ENCODE measurements around the gene SAMD3. TPM values are rescaled to one million over a fixed set of nuclear protein-coding genes. Genes with fewer than 3 reads are reported as not detected.
A peak's percentile ranks its signal among the peaks of the same experiment; 100 is the strongest.

The SAMD3 gene
- total RNA-seq, 1 experiment from 2014 or later, result not detected

- no peak overlapping the region for H3K4me3 ChIP-seq
- no peak overlapping the region for H3K27ac ChIP-seq
Observed at GRCh38 chr6:130113201-130113710, 109.5 kb downstream of the SAMD3 start.

GRCh38 chr6:130111031-130111430 is 111.7 kb downstream of the SAMD3 start:
- Histone ChIP-seq H3K4me1 (no peaks in the 10 kb centered on the region), H3K27me3 (no peaks in the 10 kb centered on the region), H3K27ac (no peak overlapping the region), H3K4me3 (no peak overlapping the region), H3K9me3 (replicated peaks) (no peaks in the 10 kb centered on the region), H3K36me3 (no peaks in the 10 kb centered on the region)
- DNase-seq, result no peak

More at GRCh38 chr6:130113201-130113710, 109.5 kb downstream of the SAMD3 start:
- DNase-seq, result no peak
- no peaks in the 10 kb centered on the region for H3K4me1 ChIP-seq
- no peaks in the 10 kb centered on the region for H3K27me3 ChIP-seq
- H3K9me3 ChIP-seq (replicated peaks), result no peaks in the 10 kb centered on the region
- no peaks in the 10 kb centered on the region for H3K36me3 ChIP-seq

GRCh38 chr6:130107710-130108109 is 115.0 kb downstream of the SAMD3 start:
- H3K27ac ChIP-seq, result no peak overlapping the region
- peak in 1 of 2 experiments; percentile 6 for DNase-seq
- H3K4me1 ChIP-seq, result no peaks in the 10 kb centered on the region
- H3K27me3 ChIP-seq, result no peaks in the 10 kb centered on the region
- H3K36me3 ChIP-seq, result no peaks in the 10 kb centered on the region
- H3K4me3 ChIP-seq, result no peak overlapping the region
- H3K9me3 ChIP-seq (replicated peaks), result no peaks in the 10 kb centered on the region

GRCh38 chr6:130105996-130106704 is 116.6 kb downstream of the SAMD3 start:
- Histone ChIP-seq H3K9me3 (replicated peaks) (no peaks in the 10 kb centered on the region), H3K27me3 (no peaks in the 10 kb centered on the region), H3K4me1 (no peaks in the 10 kb centered on the region), H3K36me3 (no peaks in the 10 kb centered on the region), H3K27ac (no peak overlapping the region), H3K4me3 (no peak overlapping the region)
- no peak for DNase-seq

GRCh38 chr6:130099119-130099518 is 123.6 kb downstream of the SAMD3 start:
- Histone ChIP-seq H3K4me3 (no peak overlapping the region), H3K27ac (no peak overlapping the region), H3K4me1 (no peaks in the 10 kb centered on the region), H3K36me3 (no peaks in the 10 kb centered on the region; the same call in 1 of the 2 replicates), H3K27me3 (no peaks in the 10 kb centered on the region), H3K9me3 (replicated peaks) (no peaks in the 10 kb centered on the region)
- no peak for DNase-seq

- H3K36me3 ChIP-seq, result no peaks in the 10 kb centered on the region; the same call in 1 of the 2 replicates
- no peaks in the 10 kb centered on the region for H3K9me3 ChIP-seq (replicated peaks)
- no peaks in the 10 kb centered on the region for H3K4me1 ChIP-seq
- DNase-seq, result no peak
- no peak overlapping the region for H3K27ac ChIP-seq
- no peak overlapping the region for H3K4me3 ChIP-seq
- H3K27me3 ChIP-seq, result no peaks in the 10 kb centered on the region
Observed at GRCh38 chr6:130098317-130098716, 124.4 kb downstream of the SAMD3 start.

Other genes with a start within 250 kb of the SAMD3 start
- 7.8 and 9.8 TPM in 2 replicates for gene L3MBTL3, start 204.4 kb downstream of the SAMD3 start, total RNA-seq (2014; rRNA removed; shearing (Covaris generic))
- 1.9 TPM in 2 replicates for gene TMEM200A, start 143.1 kb upstream of the SAMD3 start, total RNA-seq (2014; rRNA removed; shearing (Covaris generic))

Data from SJCRH30 (cell line).